Liver (tissue), 9 donors: ENCODE measurements around the gene CPS1. TPM values are rescaled to one million over a fixed set of nuclear protein-coding genes. Genes with fewer than 3 reads are reported as not detected.

Experiments used
- DNase-seq: peaks from one replicate; pipeline ENCODE4 v3.0.0-alpha.2; 2017; ENCODE audit warnings: low spot score
- H3K27ac ChIP-seq, 2 donors: one replicate each; pipeline ENCODE4 v1.7.0; 2013; ENCODE audit warnings: inconsistent platforms in 2 of 2, low read length in 2 of 2, control low read depth in 1 of 2, low read depth in 1 of 2, mild to moderate bottlenecking in 1 of 2
- H3K27me3 ChIP-seq, 4 donors: one replicate each; pipeline versions ENCODE4 v1.6.1 to v1.7.0; 2013; ENCODE audit warnings: low read length in 3 of 4, inconsistent platforms in 1 of 4, mild to moderate bottlenecking in 1 of 4, moderate library complexity in 1 of 4; ENCODE audit not compliant: control insufficient read depth in 4 of 4, insufficient read depth in 4 of 4
- H3K36me3 ChIP-seq, 4 donors: one replicate each; pipeline versions ENCODE4 v1.6.1 to v1.7.0; 2013; ENCODE audit warnings: low read length in 3 of 4, mild to moderate bottlenecking in 3 of 4, low read depth in 1 of 4, moderate library complexity in 1 of 4; ENCODE audit not compliant: control insufficient read depth in 4 of 4, insufficient read depth in 3 of 4
- H3K4me1 ChIP-seq, 4 donors: one replicate each; pipeline versions ENCODE4 v1.6.1 to v1.7.0; 2013; ENCODE audit warnings: low read length in 3 of 4, mild to moderate bottlenecking in 3 of 4, moderate library complexity in 1 of 4; ENCODE audit not compliant: control insufficient read depth in 4 of 4, insufficient read depth in 4 of 4
- H3K4me3 ChIP-seq, 3 donors: one replicate each; pipeline versions ENCODE4 v1.6.1 to v1.7.0; 2013; ENCODE audit warnings: low read length in 3 of 3, control low read depth in 1 of 3, low read depth in 1 of 3, mild to moderate bottlenecking in 1 of 3
- H3K9ac ChIP-seq, 2 donors: one replicate each; pipeline ENCODE4 v1.7.0; 2013; ENCODE audit warnings: low read length in 2 of 2, mild to moderate bottlenecking in 2 of 2, moderate library complexity in 2 of 2, control low read depth in 1 of 2, low read depth in 1 of 2
- H3K9me3 ChIP-seq, 4 donors: one replicate each; pipeline versions ENCODE4 v1.6.1 to v1.7.0; 2013; ENCODE audit warnings: low read length in 3 of 4; ENCODE audit not compliant: control insufficient read depth in 4 of 4
- EGR1 ChIP-seq, 2 donors: IDR thresholded peaks; 2 replicates each; pipeline ENCODE4 v1.6.1; 2016 to 2018; ENCODE audit warnings: antibody characterized with exemption in 2 of 2, low read depth in 2 of 2
- FOXA1 ChIP-seq: IDR thresholded peaks from 2 replicates; pipeline ENCODE4 v1.6.1; 2016; ENCODE audit warnings: antibody characterized with exemption
- FOXA2 ChIP-seq: IDR thresholded peaks from 2 replicates; pipeline ENCODE4 v1.6.1; 2016; ENCODE audit warnings: antibody characterized with exemption
- GABPA ChIP-seq, 2 donors: IDR thresholded peaks in 1 of 2; conservative IDR thresholded peaks in 1 of 2; 2 replicates each; pipeline ENCODE4 v1.6.1; 2016; ENCODE audit warnings: antibody characterized with exemption in 2 of 2, mild to moderate bottlenecking in 1 of 2, moderate library complexity in 1 of 2
- HNF4A ChIP-seq, 2 donors: conservative IDR thresholded peaks; 2 replicates each; pipeline ENCODE4 v1.6.1; 2016; ENCODE audit warnings: antibody characterized with exemption in 2 of 2, mild to moderate bottlenecking in 2 of 2
- HNF4G ChIP-seq: IDR thresholded peaks from 2 replicates; pipeline ENCODE4 v1.6.1; 2016; ENCODE audit warnings: antibody characterized with exemption
- JUND ChIP-seq, 2 donors: IDR thresholded peaks; 2 replicates each; pipeline ENCODE4 v1.6.1; 2016; ENCODE audit warnings: antibody characterized with exemption in 2 of 2
- NR2F2 ChIP-seq: IDR thresholded peaks from 2 replicates; pipeline ENCODE4 v1.6.1; 2016; ENCODE audit warnings: antibody characterized with exemption
- RAD21 ChIP-seq, 2 donors: IDR thresholded peaks; 2 replicates each; pipeline ENCODE4 v1.6.1; 2016; ENCODE audit warnings: antibody characterized with exemption in 2 of 2, mild to moderate bottlenecking in 2 of 2
- RXRA ChIP-seq, 2 donors: IDR thresholded peaks; 2 replicates each; pipeline ENCODE4 v1.6.1; 2017 to 2018; ENCODE audit warnings: antibody characterized with exemption in 2 of 2, mild to moderate bottlenecking in 1 of 2
- SP1 ChIP-seq: IDR thresholded peaks from 2 replicates; pipeline ENCODE4 v1.6.1; 2018; ENCODE audit warnings: antibody characterized with exemption, mild to moderate bottlenecking
- TAF1 ChIP-seq: conservative IDR thresholded peaks from 2 replicates; pipeline ENCODE4 v1.6.1; 2016; ENCODE audit warnings: antibody characterized with exemption, mild to moderate bottlenecking
- YY1 ChIP-seq: IDR thresholded peaks from 2 replicates; pipeline ENCODE4 v1.6.1; 2016; ENCODE audit warnings: antibody characterized with exemption, mild to moderate bottlenecking
- ZBTB33 ChIP-seq: IDR thresholded peaks from 2 replicates; pipeline ENCODE4 v1.6.1; 2016; ENCODE audit warnings: antibody characterized with exemption
- WGBS: extraction: QIAGEN DNeasy Blood & Tissue Kit; methylation state at CpG from one replicate; pipeline ENCODE4 v1.1.7; 2013; 5-methylcytosine and 5-hydroxymethylcytosine counted together
- polyA plus RNA-seq, 2 donors: library from polyadenylated mRNA; stranded (reverse) in 1 of 2; unstranded in 1 of 2; fragments of 200-250 nt in 1 of 2; fragments of >200 nt in 1 of 2; fragmentation: Nextera tagmentation in 1 of 2; extraction: Ambion mirVana in 1 of 2; gene quantifications; one replicate each; pipeline versions ENCODE4 v1.2.1 to v1.2.3, GENCODE V29; 2013 to 2015
- total RNA-seq, 2 donors: library from RNA; depleted of rRNA; stranded (reverse); fragments of >200 nt; gene quantifications; one replicate each; pipeline ENCODE4 v1.2.3, GENCODE V29; 2014
- TF ChIP-seq, protein P1 (sequence below): IDR thresholded peaks from 2 replicates; pipeline ENCODE4 v1.6.1; 2016; ENCODE audit warnings: antibody characterized with exemption
- TF ChIP-seq, protein P2 (sequence below): IDR thresholded peaks from 2 replicates; pipeline ENCODE4 v1.6.1; 2016; ENCODE audit warnings: antibody characterized with exemption
- TF ChIP-seq, protein P3 (sequence below): fragments of 150-350 bp; IDR thresholded peaks from 2 replicates; pipeline ENCODE4 v1.5.1; 2017; ENCODE audit warnings: improper control_type of control experiment, low read depth, low read length; ENCODE audit not compliant: missing input control
- TF ChIP-seq, protein P4 (sequence below): IDR thresholded peaks from 2 replicates; pipeline ENCODE4 v1.6.1; 2016; ENCODE audit warnings: antibody characterized with exemption, mild to moderate bottlenecking
- donor health status: healthy.
- donor health status: healthy.
- donor health status: healthy.
- donor health status: healthy.
- donor health status: healthy.

CPS1 gene
- total and polyA plus RNA-seq, 4 donors, result 469 to 930 (median 575) TPM

DNA sequence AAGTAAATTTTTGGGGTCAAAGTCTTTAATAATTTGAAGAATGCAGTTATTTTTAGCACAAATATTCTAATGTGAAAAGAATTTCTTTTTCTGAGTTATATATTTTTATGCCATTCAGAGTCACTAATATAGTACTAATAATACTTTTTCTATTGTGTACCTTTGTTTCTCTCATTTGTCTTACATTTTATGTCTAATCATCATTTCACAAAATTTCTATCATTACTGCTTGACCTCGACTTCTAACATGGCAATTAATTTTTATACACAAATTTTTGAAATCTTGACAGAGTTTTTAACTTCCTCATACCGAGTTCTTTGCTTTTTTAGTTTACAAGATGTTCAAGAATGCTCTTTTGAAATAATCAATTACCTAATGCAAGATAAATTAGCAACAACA lies 8.4 kb upstream of the CPS1 start:
- TF ChIP-seq TAF1 (no peak), YY1 (no peak), EGR1 (IDR thresholded peaks at IDR 0.05; ENCODE audit: low read depth in 2 of 2) (no peak), RXRA (IDR thresholded peaks at IDR 0.05) (no peak), HNF4A (conservative IDR thresholded peaks at IDR 0.05) (no peak), RAD21 (IDR thresholded peaks at IDR 0.05) (no peak), ZBTB33 (no peak)
- TF ChIP-seq, protein P1, sequence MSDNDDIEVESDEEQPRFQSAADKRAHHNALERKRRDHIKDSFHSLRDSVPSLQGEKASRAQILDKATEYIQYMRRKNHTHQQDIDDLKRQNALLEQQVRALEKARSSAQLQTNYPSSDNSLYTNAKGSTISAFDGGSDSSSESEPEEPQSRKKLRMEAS, result no peak
- TF ChIP-seq, protein P2, sequence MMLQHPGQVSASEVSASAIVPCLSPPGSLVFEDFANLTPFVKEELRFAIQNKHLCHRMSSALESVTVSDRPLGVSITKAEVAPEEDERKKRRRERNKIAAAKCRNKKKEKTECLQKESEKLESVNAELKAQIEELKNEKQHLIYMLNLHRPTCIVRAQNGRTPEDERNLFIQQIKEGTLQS, result no peak
- TF ChIP-seq, protein P3, sequence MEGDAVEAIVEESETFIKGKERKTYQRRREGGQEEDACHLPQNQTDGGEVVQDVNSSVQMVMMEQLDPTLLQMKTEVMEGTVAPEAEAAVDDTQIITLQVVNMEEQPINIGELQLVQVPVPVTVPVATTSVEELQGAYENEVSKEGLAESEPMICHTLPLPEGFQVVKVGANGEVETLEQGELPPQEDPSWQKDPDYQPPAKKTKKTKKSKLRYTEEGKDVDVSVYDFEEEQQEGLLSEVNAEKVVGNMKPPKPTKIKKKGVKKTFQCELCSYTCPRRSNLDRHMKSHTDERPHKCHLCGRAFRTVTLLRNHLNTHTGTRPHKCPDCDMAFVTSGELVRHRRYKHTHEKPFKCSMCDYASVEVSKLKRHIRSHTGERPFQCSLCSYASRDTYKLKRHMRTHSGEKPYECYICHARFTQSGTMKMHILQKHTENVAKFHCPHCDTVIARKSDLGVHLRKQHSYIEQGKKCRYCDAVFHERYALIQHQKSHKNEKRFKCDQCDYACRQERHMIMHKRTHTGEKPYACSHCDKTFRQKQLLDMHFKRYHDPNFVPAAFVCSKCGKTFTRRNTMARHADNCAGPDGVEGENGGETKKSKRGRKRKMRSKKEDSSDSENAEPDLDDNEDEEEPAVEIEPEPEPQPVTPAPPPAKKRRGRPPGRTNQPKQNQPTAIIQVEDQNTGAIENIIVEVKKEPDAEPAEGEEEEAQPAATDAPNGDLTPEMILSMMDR, result no peak
- Histone ChIP-seq H3K36me3 (no peaks in the 10 kb centered on the region), H3K4me3 (peak overlapping the region in 1 of 3 donors; percentile 21), H3K27ac (peak overlapping the region; percentile 33 to 79), H3K9me3 (no peaks in the 10 kb centered on the region), H3K27me3 (no peaks in the 10 kb centered on the region), H3K4me1 (peaks cover 0 to 40% (median 36%) of the 10 kb centered on the region in 4 donors), H3K9ac (peak overlapping the region in 1 of 2 donors; percentile 3)
- DNase-seq, result no peak
- 36% methylated on average over 2 of the region's 2 CpGs for WGBS

DNA sequence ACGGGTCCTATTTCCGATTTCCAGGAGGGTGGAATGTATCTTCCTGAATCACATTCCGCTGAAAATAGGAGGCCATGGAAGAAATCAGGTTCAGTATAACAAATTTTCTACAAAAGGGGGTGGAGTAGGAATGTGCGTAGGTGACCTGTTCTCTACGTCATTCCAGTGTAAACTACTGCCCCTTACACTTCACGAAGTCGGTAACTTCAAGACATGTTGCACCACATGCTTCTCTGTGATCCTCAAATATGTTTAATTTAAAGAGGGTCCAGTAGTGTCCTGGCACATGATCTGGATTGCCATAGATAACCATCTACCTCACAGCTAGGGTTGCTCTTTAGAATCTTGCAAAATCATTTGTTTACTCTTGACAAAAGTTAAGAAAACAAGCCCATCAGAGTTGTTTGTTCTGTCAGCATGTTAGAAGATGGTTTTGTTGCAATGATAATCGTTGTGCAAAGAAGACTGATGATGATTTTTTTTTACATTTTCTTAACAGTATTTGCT lies 7.5 kb upstream of the CPS1 start:
- WGBS, result 35% methylated on average over 8 of the region's 8 CpGs
- no peak for DNase-seq
- H3K27ac ChIP-seq, result peak overlapping the region; percentile 33 to 79
- peaks cover 0 to 40% (median 36%) of the 10 kb centered on the region in 4 donors for H3K4me1 ChIP-seq
- H3K27me3 ChIP-seq, result no peaks in the 10 kb centered on the region
- H3K36me3 ChIP-seq, result no peaks in the 10 kb centered on the region
- H3K9me3 ChIP-seq, result no peaks in the 10 kb centered on the region
- H3K9ac ChIP-seq, result peak overlapping the region in 1 of 2 donors; percentile 3
- peak overlapping the region in 2 of 3 donors; percentile 0 to 2 for H3K4me3 ChIP-seq
- TF ChIP-seq SP1 (peak; percentile 85), FOXA1 (peak; percentile 72), ZBTB33 (peak; percentile 93), TAF1 (peak; percentile 48), HNF4G (peak; percentile 53), GABPA (IDR thresholded peaks at IDR 0.05 in 1 of 2, conservative IDR thresholded peaks at IDR 0.05 in 1 of 2) (no peak), NR2F2 (no peak), JUND (IDR thresholded peaks at IDR 0.05) (peak; percentile 62 to 92), HNF4A (conservative IDR thresholded peaks at IDR 0.05) (peak; percentile 89 to 90), FOXA2 (peak; percentile 92), RXRA (IDR thresholded peaks at IDR 0.05) (peak; percentile 82 to 91), EGR1 (IDR thresholded peaks at IDR 0.05; ENCODE audit: low read depth in 2 of 2) (peak in 1 of 2 donors; percentile 46), YY1 (peak; percentile 93), RAD21 (IDR thresholded peaks at IDR 0.05) (peak; percentile 37 to 45)
- TF ChIP-seq, protein P3, result no peak
- TF ChIP-seq, protein P4, sequence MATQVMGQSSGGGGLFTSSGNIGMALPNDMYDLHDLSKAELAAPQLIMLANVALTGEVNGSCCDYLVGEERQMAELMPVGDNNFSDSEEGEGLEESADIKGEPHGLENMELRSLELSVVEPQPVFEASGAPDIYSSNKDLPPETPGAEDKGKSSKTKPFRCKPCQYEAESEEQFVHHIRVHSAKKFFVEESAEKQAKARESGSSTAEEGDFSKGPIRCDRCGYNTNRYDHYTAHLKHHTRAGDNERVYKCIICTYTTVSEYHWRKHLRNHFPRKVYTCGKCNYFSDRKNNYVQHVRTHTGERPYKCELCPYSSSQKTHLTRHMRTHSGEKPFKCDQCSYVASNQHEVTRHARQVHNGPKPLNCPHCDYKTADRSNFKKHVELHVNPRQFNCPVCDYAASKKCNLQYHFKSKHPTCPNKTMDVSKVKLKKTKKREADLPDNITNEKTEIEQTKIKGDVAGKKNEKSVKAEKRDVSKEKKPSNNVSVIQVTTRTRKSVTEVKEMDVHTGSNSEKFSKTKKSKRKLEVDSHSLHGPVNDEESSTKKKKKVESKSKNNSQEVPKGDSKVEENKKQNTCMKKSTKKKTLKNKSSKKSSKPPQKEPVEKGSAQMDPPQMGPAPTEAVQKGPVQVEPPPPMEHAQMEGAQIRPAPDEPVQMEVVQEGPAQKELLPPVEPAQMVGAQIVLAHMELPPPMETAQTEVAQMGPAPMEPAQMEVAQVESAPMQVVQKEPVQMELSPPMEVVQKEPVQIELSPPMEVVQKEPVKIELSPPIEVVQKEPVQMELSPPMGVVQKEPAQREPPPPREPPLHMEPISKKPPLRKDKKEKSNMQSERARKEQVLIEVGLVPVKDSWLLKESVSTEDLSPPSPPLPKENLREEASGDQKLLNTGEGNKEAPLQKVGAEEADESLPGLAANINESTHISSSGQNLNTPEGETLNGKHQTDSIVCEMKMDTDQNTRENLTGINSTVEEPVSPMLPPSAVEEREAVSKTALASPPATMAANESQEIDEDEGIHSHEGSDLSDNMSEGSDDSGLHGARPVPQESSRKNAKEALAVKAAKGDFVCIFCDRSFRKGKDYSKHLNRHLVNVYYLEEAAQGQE, result peak; percentile 81
- TF ChIP-seq, protein P1, result peak; percentile 82
